HG02642 (cell line): ENCODE measurements around the gene STAT6.
"Not testable (repeated sequence)": the region's sequence is repeated elsewhere in the genome, so short reads cannot be mapped to it uniquely, and the experiment has no call there.

Experiments used
- ATAC-seq: cut with Tn5 transposase; IDR thresholded peaks from one replicate; pipeline ENCODE4 v1.9.1; 2021; ENCODE audit warnings: mild to moderate bottlenecking; ENCODE audit not compliant: unreplicated experiment, poor library complexity

STAT6 gene

DNA sequence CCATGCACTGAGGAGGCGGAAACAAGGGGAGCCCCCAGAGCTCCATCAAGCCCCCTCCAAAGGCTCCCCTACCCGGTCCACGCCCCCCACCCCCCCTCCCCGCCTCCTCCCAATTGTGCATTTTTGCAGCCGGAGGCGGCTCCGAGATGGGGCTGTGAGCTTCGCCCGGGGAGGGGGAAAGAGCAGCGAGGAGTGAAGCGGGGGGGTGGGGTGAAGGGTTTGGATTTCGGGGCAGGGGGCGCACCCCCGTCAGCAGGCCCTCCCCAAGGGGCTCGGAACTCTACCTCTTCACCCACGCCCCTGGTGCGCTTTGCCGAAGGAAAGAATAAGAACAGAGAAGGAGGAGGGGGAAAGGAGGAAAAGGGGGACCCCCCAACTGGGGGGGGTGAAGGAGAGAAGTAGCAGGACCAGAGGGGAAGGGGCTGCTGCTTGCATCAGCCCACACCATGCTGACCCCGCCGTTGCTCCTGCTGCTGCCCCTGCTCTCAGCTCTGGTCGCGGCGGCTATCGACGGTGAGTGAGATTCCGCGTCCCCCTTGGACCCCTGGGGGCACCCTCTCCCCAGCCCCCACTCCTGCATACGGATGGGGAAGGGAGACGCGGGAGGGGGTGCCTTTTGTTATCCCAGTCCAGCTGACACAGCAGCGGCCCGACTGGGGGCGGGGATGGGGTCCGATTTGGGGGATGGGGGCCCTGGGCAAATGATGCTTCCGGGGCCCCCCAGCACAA, 17.5 kb upstream of the STAT6 start:
- no peak for ATAC-seq

DNA sequence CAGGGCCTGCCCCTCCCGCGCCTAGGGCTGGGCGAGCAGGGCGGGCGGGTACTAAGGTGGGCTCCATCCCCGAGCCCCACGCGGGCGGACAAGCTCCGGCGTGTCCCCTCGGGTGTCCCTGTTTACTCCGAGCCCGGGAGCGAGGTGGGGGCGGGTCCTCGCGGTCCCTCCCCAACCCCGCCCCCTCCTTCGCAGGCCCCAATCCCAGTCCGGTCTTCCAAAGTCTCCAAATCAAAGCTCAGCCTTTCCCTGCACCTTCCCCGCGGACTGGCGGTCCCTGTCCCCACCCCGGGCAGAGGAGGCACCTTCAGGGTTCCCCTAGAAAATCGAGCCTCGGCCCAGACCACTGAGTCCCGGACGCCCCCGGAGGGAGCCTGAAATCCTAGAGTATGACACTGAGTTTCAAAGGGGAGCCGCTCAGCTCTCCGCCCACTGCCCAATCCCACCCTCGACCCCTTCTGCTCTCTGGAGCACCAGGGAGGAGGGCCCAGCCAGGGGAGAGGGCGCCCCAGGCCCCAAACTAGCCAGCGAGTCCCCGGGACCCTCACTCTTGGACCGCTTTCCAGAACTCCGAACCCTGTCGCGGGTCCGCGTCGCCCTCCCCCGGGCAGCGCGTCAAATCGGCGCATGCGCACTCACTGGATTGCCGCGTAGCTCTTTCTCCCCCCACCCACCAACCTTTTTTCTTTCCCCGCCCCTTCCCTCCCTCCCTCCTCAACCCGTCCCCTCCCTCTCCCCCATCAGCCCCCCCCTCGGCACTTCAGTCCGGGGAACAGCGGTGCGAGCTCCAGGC, 16.8 kb upstream of the STAT6 start, which contains the start of gene LRP1:
TSS of gene LRP1 (plus strand) at position 758 of the 793 bp plus-strand sequence. CDS start 482 bp downstream, outside the sequence.
- ATAC-seq = peak; percentile 43

DNA sequence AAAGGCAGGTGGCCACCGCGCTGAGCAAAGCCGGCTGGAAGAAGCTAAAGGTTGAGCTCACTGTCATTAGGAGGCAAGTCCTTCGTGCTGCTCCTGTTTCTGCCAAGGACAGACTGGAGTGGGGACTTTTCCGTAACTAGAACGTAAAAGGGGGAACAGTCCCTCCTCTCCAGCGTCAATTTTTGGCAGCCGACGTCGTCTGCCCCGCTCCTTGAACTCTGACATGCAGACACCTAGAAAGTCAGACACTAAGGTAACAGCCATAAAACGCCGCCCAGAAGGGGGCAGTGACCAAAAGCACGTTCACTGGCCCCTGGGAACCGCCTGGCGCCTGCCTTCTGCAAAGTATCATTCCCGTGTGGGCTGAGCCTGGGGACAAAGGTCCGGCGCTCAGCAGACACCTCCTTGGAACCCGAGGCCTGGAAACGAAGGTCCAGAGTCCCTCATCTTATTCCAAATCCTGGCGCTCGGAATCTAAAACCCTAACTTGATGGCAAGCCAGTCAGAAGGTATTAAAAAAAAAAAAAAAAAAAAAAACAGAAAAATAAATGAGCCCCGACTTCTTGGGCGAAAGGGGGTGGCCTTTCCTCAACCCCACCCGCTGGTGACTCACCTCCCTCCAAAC, 16.1 kb upstream of the STAT6 start:
- ATAC-seq = peak; percentile 37

DNA sequence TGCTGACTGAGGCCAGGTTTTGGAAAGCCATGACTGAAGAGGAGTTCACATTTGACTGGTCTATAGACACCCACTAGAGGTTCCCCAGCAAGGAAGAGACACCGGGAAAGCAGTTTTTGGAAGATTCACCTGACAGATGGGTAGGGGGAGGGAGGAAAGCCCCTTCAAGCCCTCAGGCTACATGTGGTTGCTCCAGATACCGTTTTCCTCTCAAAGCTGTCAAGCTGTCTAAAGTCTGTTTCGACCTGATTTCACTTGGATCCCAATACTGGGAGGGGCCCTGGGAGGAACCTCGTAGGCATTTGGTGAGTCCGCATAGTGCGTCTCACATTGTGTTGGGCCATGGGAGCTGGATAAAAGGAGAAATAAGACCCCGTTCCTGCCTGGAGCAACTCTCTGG, 15.4 kb upstream of the STAT6 start:
- no peak for ATAC-seq

DNA sequence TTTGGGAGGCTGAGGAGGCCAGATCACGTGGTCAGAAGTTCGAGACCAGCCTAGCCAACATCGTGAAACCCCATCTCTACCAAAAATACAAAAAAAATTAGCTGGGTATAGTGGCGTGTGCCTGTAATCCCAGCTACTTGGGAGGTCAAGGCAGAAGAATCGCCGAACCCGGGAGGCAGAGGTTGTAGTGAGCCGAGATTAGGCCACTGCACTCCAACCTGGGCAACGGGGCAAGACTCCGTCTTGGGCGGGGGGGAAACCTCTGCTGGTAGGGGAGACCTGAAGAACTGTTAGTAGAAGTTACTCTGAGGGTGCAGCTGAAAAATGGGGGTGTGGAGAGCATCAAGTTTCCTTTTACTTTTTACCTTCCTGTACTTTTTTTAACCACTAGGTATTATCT, 14.9 kb upstream of the STAT6 start:
- ATAC-seq = no peak

DNA sequence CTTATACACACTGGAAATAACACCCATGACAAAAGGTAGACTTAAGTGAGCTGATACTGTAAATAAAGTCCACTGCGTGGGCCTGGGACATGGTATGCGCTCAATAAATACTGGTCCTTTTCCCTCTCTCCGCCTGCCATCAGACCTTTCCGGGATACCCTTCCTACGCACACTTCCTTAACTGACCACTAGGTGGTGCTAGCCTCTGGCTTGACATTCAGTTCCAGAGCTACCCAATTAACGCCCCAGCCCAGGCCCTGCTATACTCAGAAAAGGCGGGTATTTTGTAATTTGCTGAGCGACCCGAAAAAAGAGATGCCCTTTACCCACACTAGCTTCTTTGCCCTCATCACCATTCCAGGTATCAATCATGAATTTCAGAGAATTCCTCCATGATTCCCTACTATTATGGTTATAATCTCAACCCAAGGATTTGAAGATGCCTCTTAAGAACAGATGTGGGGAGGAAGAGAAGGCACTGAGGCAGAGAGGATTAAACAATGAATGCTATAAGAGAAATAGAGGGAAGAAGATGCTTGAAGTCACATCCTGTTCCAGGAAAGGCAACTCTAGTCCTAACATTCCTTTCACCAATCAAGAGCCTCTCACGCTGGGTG, 13.2 kb upstream of the STAT6 start:
- ATAC-seq = no peak

DNA sequence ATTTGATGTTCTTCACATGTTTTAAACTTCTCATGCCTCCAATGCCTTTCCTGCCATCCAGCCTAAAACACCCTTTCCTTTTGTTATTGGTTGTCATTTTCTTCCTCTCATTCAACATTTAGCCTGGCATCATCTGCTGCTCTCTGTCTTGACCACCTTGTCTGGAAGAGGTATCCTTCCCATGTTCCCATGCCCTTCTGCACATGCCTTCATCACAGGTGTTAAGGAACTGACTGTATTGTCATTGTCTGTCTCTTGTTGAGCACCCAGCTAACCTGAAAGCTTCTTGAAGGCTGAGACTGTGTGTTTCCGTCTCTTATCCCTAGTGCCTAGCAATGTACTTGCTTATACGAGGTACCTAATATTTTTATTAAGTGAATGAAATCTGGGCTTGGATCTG, 12.7 kb upstream of the STAT6 start:
- no peak for ATAC-seq

GRCh38 chr12:57120718-57121117, 9.6 kb upstream of the STAT6 start:
- not testable (repeated sequence) for ATAC-seq

DNA sequence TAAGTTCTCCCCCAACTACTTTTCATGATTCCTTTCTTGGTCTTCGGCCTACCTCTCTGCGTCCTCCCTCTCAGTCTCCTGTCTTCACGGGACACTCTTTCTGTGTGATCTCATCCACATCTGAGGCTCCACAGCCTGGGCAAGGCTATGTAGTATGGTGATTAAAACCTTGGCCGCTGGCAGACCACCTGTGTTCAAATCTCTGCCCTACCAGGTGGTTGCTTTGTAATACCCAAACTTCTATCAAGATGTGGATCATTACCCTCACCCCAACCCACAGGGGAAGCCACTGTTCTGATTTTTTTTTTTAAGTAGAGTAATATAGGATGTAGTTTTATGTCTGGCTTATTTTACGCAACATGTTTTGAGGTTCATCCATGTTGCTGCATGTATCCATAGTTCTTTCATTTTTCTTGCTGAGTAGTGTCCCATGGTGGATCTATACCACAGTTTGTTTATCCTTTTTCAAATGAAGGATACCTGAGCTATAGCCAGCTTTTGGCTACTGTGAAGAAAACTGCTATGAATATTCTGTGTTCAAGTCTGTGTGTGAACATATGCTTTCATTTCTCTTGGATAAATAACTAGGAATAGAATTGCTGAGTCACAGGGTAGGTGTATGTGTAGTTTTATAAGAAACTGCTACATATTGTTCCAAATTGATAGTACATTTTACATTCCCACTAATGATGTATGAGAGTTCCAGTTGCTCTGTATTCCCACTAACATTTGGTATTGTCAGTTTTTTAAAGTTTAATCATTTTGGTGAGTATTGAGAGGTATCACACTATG, 8.3 kb upstream of the STAT6 start:
- no peak for ATAC-seq

DNA sequence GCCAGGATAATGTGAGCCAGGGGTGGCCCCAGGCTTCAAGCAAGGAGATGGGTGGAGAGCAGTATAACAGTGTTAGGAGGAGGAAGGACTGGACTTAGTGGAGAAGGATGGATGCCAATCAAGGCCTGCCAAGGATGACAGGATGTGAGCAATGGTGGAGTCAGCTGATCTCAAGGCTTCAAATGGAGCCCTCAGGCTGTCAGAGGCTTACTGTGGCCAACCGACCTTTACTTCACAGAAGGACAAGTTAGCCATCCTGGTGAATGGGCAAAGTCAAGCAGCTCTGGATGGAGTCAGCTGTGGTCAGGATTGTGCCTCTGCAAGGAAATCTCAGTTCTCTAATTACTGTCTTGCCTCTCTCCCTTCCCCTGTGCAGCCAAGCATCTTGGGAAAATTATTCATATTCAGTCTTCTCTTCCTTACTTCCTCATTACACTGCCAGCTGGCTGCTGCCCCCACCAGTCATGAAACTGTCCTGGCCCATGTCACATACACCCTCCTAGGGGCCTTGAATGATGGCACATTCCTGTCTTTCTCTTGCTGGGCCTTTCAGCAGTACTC, 7.6 kb upstream of the STAT6 start:
- no peak for ATAC-seq

DNA sequence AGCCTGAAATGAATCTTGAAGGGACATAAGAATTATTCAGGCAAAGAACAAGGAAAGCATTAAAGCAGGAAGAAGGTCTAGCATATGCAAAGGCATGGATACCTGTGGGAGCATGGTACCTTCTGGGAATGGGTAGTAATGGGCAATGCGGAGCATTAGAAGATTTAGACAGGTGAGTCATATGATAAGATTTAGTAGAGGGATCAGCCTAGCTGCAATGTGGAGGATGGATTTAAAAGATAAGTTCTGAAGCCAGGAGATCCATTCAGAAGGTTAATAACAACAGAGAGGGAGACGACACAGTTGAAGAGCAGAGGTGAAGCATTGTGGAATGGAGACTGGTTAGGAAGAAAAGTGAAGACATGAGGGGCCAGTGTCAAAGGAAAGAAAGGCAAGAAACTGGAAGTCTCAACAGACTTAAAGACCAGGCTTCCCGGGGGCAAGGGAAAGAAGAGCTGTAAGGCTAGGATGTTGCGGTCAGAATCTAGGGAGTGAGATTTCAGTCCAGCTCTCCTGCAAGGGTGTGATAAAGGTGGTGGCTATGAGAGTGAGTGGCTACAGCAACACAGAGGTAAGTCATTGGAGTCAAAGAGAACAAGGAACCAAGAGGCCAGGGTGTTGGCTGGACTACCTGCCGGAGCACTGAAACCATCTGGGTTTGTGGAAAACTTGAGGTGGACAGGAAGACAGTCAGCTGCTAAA, 5.6 kb upstream of the STAT6 start:
- no peak for ATAC-seq

- no peak for ATAC-seq
Observed at GRCh38 chr12:57112492-57113294, 1.5 kb upstream of the STAT6 start.

DNA sequence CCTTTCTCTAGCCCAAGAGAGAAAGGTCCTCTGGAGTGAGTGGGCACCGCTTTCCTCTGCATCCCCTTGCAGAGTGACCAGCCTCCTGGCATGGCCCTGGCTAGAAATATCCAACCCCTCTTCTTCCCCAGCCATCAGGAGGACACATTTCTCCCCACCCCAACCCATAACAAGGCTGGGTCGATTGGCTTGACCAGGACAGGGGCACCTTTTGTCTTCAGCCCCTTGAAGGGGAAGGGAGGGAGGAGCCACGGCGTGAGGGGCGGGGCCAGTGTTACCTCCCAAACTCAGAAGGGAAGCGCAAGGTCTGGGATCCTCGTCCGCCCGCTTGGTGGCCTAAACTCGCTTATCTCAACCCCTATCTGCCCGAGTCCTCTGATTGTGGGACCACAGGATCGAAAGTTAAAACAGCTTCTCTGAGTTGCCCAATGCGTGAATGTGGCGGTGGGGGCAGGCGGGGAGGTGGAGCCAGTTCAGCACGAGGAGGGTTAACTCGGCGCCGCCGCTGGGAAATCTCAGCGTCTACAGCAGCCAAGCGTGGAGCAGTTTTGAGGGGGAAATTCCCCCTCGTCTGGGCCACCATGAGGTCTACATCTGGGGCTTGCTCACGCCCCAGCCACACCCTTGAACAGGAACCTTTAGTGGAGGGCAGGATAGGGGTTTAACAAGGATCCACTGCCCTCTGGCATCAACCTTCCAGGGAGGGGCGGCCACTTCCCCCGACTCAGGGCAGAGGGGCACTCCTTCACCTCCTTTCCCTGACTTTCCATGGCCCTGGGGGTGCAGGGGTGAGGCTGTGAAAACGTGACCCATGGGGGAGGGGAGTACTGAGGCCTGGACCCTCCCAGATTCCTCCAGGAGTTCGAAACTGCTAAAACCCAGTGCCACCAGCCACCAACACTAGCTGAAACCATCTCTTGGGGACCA, 795 bp downstream of the STAT6 start:
- peak; percentile 58 for ATAC-seq

GRCh38 chr12:57109207-57110103, 1.7 kb downstream of the STAT6 start:
- no peak for ATAC-seq

DNA sequence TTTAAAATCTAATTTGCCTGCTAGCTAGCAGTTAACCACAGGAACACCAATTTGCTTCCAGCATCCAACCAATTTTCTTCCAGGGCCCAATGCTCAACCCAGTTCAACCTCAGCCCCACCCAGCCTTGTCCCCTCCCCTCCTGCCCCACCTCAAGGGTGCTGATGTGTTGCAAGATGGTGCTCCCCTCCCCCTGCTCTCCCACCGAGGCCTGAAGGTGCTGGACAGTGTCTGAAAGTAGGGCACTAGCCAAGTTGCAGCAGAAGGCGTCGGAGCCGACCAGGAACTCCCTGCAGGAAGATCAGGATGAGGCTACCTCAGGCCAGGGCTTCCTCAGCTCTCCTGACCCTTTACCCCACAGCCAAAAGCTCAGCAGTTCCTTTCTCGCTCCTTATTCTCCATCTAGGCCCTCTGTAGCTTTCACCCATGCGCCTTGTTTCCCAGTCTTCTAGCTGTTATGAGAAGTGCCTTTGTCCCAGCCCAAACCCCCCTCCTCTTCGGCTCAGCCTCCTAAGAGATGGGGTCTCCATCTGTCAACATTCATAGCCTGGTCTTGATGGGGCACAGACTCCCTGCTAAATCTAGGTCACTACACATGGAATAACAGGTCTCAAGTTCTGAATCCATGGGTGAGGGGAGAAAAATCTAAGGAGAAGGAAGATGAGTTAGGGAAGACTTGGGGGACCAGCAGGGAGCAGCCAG, 3.6 kb downstream of the STAT6 start:
- no peak for ATAC-seq
